Activated CD4-positive, alpha-beta T cell treated with anti-CD3 and anti-CD28 coated beads, Interleukin-2, amount 50 U/mL, for 1 hour (primary cell): Measurements from ENCODE around the gene CATSPER3.

ENCODE experiments used
- DNase-seq: peaks from one replicate; pipeline ENCODE4 v3.0.0-alpha.2; 2020

The CATSPER3 gene

GRCh38 chr5:135046661-135047346 is 79.1 kb downstream of the CATSPER3 start:
- no peak for DNase-seq

- DNase-seq = no peak
These were observed 79.6 kb downstream of the CATSPER3 start for GRCh38 chr5:135047347-135047695.

GRCh38 chr5:135048286-135048685 is 80.6 kb downstream of the CATSPER3 start:
- no peak for DNase-seq

- DNase-seq = no peak
These were observed 81.2 kb downstream of the CATSPER3 start for GRCh38 chr5:135048930-135049329.

GRCh38 chr5:135050244-135050767 is 82.6 kb downstream of the CATSPER3 start:
- DNase-seq = no peak

GRCh38 chr5:135051399-135051798 is 83.7 kb downstream of the CATSPER3 start:
- no peak for DNase-seq

- no peak for DNase-seq
These were observed 84.2 kb downstream of the CATSPER3 start for GRCh38 chr5:135051872-135052271.

GRCh38 chr5:135052511-135053145 is 84.9 kb downstream of the CATSPER3 start:
- DNase-seq = no peak

- DNase-seq = no peak
These were observed 85.6 kb downstream of the CATSPER3 start for GRCh38 chr5:135053278-135053677.

- DNase-seq = no peak
These were observed 86.3 kb downstream of the CATSPER3 start for GRCh38 chr5:135053989-135054388.

GRCh38 chr5:135054546-135054945 is 86.8 kb downstream of the CATSPER3 start:
- DNase-seq = no peak

- no peak for DNase-seq
These were observed 87.7 kb downstream of the CATSPER3 start for GRCh38 chr5:135055396-135055795.

- no peak for DNase-seq
These were observed 88.8 kb downstream of the CATSPER3 start for GRCh38 chr5:135056316-135057030.

GRCh38 chr5:135057233-135057632 is 89.5 kb downstream of the CATSPER3 start:
- DNase-seq = no peak

GRCh38 chr5:135058331-135058732 is 90.6 kb downstream of the CATSPER3 start:
- DNase-seq = no peak

GRCh38 chr5:135059000-135059923 is 91.6 kb downstream of the CATSPER3 start:
- no peak for DNase-seq

GRCh38 chr5:135060021-135060420 is 92.3 kb downstream of the CATSPER3 start:
- no peak for DNase-seq

- DNase-seq = no peak
These were observed 93.3 kb downstream of the CATSPER3 start for GRCh38 chr5:135061001-135061400.
